ENCODE measurements around the gene ARHGDIG.
"Not testable (repeated sequence)": the region's sequence is repeated elsewhere in the genome, so short reads cannot be mapped to it uniquely, and the experiment has no call there.

Gene ARHGDIG

GRCh38 chr16:280552-280951, at the start of gene ARHGDIG:
TSS of gene ARHGDIG (plus strand) at chr16:280591. CDS start at chr16:280681, 90 bp downstream.
- in situ Hi-C loops (cut with MboI; ENCODE audit: low sequenced_read_pairs): no loop called here

GRCh38 chr16:230949-231348, 49.4 kb upstream of the ARHGDIG start:
- in situ Hi-C loops (cut with MboI; ENCODE audit: low sequenced_read_pairs): no loop called here

DNA sequence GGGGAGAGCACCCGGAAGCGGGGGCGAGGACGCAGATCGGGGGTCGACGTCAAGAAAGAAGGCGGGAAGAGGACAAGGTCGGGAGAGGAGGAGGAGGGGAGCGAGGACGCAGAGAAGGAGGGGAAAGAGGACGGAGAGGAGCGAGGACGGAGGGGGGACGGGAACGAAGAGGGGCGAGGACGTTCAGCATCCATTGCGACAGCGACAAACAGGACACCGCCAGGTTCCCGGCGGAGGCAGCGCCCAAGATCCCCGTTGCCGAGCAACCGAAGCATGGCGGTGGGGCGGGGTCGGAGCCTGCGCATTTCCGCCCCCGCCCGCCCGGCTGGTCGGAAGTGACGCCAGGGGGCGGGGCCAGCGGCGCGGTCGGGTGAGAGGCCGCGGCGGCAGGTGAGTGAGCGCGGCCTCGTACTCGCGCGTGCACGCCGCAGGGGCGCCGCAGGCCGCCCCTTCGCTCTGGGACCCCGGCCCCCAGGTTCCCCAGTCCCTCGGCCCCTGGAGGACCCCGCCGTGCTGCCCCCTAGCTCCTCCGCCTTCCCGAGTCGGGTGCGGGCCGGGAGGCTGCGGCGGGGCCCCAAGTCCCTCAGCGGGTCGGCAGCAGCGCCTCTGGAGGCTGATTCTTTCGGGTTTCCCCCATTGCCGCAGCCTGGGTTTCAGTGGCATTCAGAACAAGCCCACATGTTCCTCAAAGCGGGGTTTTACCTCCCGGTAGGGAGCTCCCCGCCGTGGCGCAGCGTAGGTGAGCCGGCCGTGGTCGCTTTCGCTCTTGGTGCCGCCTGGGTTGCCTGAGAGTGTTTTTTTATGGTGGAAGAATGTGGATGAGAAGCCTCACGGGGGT, 45.7 kb upstream of the ARHGDIG start, which contains the start of gene FAM234A:
Gene FAM234A (plus strand): TSS at position 354 of the 838 bp plus-strand sequence. CDS start 19,593 bp downstream, outside the sequence.
- in situ Hi-C loops (cut with MboI; ENCODE audit: low sequenced_read_pairs): no loop called here

DNA sequence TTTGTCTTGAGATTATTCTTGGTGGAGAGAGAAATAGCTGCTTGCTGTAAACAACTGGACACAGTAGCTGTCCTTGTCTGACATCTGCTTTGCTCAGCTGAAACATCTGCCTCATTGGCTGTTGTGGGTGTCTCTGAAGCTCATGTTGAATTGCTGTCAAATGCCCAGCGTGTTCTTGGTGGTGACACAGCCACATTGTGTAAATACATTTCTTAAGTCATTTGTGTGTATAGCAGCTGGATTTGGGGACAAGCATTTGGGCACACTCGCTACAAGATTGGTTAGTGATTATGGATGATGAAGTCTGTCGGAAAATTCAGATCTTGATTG, 40.5 kb upstream of the ARHGDIG start:
- in situ Hi-C loops (cut with MboI; ENCODE audit: low sequenced_read_pairs): no loop called here

DNA sequence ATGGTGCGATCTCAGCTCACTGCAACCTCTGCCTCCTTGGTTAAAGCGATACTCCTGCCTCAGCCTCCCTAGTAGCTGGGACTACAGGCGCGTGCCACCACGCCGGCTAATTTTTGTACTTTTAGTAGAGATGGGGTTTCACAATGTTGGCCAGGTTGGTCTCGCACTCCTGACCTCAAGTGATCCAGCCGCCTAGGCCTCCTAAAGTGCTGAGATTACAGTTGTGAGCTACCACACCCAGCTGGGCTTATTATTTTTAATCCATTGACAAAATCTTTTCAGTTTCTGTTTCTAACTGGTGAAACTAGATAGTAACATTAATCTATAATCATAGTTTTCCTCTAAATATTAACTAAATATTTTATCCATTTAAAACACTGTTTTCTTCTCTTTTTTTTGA, 39.8 kb upstream of the ARHGDIG start:
- in situ Hi-C loops (cut with MboI; ENCODE audit: low sequenced_read_pairs): no loop called here

DNA sequence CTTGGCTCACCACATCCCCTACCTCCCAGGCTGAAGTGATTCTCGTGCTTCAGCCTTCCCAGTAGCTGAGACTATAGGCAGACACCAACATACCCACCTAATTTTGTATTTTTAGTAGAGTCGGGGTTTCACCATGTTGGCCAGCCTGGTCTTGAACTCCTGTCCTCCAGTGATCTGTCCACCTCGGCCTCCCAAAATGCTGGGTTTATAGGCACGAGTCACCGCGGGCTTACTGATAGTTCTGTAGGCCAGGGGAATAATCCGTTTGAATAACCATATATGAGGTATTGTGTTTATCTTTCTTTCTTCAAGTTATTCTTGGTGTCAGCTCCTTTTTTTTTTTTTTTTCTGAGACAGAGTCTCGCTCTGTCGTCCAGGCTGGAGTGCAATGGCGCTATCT, 38.1 kb upstream of the ARHGDIG start:
- in situ Hi-C loops (cut with MboI; ENCODE audit: low sequenced_read_pairs): no loop called here

DNA sequence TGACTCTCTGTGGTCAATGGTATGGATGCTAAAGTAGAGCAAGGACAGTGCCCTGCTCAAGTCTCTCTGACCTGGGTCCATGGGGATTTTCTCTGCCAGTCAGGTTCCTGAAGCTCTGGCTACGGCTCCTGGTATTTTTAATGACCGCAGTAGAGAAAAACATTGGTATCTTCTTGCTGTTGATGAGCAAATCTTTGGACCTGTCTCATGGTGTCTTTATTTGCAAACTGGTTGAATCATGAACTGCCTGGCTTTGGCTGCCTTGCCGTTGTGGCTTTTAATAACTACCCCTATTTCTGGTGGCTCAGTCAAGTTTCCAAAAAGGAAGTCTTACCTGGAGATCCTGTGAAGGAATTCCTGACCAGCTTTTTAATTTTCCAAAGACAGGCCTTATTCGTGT, 37.0 kb upstream of the ARHGDIG start:
- in situ Hi-C loops (cut with MboI; ENCODE audit: low sequenced_read_pairs): no loop called here

DNA sequence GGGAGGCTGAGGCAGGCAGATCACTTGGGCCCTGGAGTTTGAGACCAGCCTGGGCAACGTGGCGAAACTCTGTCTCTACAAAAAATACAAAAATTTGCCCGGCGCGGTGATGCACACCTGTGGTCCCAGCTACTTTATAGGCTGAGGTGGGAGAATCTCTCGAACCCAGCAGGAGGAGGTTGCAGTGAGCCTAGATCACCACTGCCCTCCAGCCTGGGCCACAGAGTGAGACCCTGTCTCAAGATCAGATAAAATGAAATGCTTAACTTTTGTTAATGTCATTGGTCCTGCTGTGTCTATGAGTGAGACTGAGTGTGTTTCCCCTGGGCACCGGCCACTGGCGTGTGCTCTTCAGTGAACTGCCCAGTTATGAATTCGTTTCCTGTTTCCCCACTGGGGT, 35.3 kb upstream of the ARHGDIG start:
- in situ Hi-C loops (cut with MboI; ENCODE audit: low sequenced_read_pairs): no loop called here

DNA sequence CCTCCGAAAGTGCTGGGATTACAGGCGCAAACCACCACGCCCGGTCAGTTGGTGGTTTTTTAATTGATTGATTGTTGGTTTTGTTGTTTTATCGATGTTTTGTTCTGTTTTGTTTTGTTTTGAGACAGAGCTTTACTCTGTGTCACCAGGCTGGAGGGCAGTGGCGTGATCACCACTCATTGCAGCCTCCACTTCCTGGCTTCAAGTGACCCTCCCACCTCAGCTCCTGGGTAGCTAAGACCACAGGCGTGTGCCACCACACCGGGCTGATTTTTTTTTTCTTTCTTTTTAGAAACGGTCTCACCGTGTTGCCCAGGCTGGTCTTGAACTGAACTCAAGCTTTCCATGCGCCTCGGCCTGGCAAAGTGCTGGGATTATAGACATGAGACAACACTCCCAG, 33.4 kb upstream of the ARHGDIG start:
- in situ Hi-C loops (cut with MboI; ENCODE audit: low sequenced_read_pairs): no loop called here

DNA sequence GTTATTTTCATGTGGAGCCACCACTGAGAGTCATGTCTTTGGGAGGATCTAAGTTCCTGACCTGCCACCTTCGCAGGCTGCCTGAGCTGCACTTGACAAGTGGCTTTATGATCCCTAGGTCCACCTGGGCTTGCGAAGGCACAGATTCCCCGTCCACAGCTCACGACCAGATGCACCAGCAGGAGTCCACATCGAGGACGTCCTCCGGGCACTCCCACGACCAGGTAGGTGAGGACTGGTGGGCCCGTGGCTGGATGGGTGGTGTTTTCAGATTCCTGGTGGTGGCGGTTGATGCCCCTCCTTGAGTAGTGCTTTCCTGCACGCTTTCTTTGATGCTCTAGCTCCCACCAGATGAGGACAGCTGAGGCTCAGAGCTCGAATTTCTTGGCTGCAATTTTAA, 31.0 kb upstream of the ARHGDIG start:
- in situ Hi-C loops (cut with MboI; ENCODE audit: low sequenced_read_pairs): no loop called here

- in situ Hi-C loops (cut with MboI; ENCODE audit: low sequenced_read_pairs): no loop called here
Measured at GRCh38 chr16:252366-253337, 27.7 kb upstream of the ARHGDIG start.

DNA sequence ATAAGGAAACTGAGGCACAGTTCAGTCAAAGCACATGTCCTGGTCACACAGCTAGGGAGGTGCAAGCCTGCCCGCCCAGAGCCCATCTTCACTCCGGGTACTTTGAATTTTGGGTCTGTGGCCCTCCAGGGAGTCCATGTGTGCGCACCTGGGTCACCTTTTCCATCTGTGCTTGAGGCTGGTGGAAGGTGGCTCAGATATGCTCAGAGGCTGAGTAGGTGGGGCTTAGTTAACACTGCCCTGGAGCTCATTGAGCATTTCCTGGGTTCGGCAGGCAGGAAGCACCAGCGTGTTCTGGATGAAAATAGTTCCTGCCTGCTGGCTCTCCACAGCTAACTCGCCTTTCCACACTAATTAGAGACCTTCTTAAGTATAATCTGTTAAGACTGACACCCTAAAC, 26.6 kb upstream of the ARHGDIG start:
- in situ Hi-C loops (cut with MboI; ENCODE audit: low sequenced_read_pairs): no loop called here

DNA sequence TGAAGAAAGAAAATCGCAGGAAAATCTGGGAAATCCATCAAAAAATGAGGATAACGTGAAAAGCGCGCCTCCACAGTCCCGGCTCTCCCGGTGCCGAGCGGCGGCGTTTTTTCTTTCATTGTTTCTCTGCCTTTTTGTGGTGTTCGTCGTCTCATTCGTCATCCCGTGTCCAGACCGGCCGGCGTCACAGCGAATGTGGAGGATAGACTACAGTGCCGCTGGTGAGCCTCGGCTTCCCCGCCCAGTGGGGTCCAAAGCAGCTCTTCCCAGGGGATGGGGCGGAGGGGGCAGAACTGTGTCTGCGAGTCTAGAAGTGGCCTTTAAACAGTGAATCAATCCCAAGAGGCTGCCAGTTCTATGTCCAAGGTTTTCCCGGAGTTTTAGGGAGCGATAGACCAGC, 25.9 kb upstream of the ARHGDIG start:
- in situ Hi-C loops (cut with MboI; ENCODE audit: low sequenced_read_pairs): no loop called here

GRCh38 chr16:255183-255582, 25.2 kb upstream of the ARHGDIG start:
- in situ Hi-C loops (cut with MboI; ENCODE audit: low sequenced_read_pairs): no loop called here

- in situ Hi-C loops (cut with MboI; ENCODE audit: low sequenced_read_pairs): not testable (repeated sequence)
Measured at GRCh38 chr16:258091-258490, 22.3 kb upstream of the ARHGDIG start.

- in situ Hi-C loops (cut with MboI; ENCODE audit: low sequenced_read_pairs): no loop called here
Measured at GRCh38 chr16:259226-259625, 21.2 kb upstream of the ARHGDIG start.

DNA sequence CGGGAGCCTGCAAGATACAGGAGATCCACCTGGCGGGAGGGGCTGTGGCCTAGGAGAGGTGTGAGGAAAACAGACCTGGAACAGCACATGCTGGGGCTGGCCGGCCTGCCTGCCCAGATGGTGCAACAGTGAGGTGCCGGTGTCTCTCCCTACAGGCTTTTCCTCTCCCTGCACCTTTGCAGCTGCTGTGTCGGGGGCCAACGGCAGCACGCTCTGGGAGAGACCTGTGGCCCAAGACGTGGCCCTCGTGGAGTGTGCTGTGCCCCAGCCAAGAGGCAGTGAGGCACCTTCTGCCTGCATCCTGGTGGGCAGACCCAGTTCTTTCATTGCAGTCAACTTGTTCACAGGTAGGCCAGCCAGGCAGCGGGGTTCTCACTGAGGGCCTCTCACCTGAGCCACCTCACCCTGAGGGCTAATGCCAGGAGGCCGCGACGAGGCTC, 20.6 kb upstream of the ARHGDIG start:
- in situ Hi-C loops (cut with MboI; ENCODE audit: low sequenced_read_pairs): no loop called here

- in situ Hi-C loops (cut with MboI; ENCODE audit: low sequenced_read_pairs): no loop called here
Measured at GRCh38 chr16:260326-260725, 20.1 kb upstream of the ARHGDIG start.

GRCh38 chr16:261031-261691, 19.2 kb upstream of the ARHGDIG start:
- in situ Hi-C loops (cut with MboI; ENCODE audit: low sequenced_read_pairs): no loop called here

DNA sequence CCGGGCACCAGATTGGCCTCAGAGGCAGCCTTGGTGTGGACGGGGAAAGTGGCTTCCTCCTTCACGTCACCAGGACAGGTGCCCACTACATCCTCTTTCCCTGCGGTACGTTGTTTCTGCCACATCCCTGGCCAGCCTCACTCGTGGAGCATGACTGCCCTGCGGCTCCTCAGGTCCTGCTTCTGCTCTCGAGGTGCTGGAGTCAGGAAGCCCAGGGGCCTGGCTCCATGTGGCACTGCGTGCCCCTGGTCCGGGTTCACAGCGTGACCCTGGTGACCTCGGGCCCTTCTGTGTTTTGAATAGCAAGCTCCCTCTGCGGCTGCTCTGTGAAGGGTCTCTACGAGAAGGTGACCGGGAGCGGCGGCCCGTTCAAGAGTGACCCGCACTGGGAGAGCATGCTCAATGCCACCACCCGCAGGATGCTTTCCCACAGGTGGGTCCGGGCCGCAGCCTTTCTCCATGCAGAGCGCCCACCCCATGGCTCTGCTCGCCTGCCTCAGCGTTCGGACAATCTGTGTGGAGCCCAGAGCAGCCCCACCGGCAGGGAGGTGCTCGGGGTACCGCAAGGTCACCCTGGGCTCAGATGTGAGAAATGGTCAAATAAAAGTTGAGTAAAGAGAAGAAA, 18.2 kb upstream of the ARHGDIG start:
- in situ Hi-C loops (cut with MboI; ENCODE audit: low sequenced_read_pairs): no loop called here

All from HL-60/S4 treated with retinoic acid at 250 ng/mL for 4 days and 3 days (cell line).